Hepatocyte (in vitro differentiated cells): ENCODE measurements around the gene RALGDS. TPM values are rescaled to one million over a fixed set of nuclear protein-coding genes. Genes with fewer than 3 reads are reported as not detected.

Experiments used
- DNase-seq: peaks from one replicate; pipeline ENCODE4 v3.0.0-alpha.2; 2016; ENCODE audit warnings: low spot score
- H2AFZ ChIP-seq: fragments of 200-600 bp; sonication (generic); 2 replicates; pipeline ENCODE4 v1.6.0; 2016; ENCODE audit warnings: antibody characterized with exemption, mild to moderate bottlenecking
- H3K27ac ChIP-seq: fragments of 200-600 bp; sonication (generic); 2 replicates; pipeline ENCODE4 v1.5.1; 2016; ENCODE audit warnings: mild to moderate bottlenecking
- H3K27me3 ChIP-seq: fragments of 200-600 bp; sonication (generic); 2 replicates; pipeline ENCODE4 v1.6.1; 2016
- H3K36me3 ChIP-seq: fragments of 200-600 bp; sonication (generic); replicated peaks from 2 replicates; pipeline ENCODE4 v1.5.1; 2016; ENCODE audit warnings: low read depth; ENCODE audit not compliant: insufficient read depth
- H3K4me1 ChIP-seq: fragments of 200-600 bp; sonication (generic); 2 replicates; pipeline ENCODE4 v1.5.1; 2016; ENCODE audit warnings: mild to moderate bottlenecking, moderate library complexity; ENCODE audit not compliant: insufficient read depth
- H3K4me2 ChIP-seq: fragments of 200-600 bp; sonication (generic); 2 replicates; pipeline ENCODE4 v1.6.0; 2016
- H3K4me3 ChIP-seq: fragments of 200-600 bp; sonication (generic); 2 replicates; pipeline ENCODE4 v1.5.1; 2016; ENCODE audit warnings: mild to moderate bottlenecking
- H3K79me2 ChIP-seq: fragments of 200-600 bp; sonication (generic); 2 replicates; pipeline ENCODE4 v1.6.0; 2017; ENCODE audit warnings: mild to moderate bottlenecking
- H3K9me2 ChIP-seq: fragments of 200-600 bp; sonication (generic); replicated peaks from 2 replicates; pipeline ENCODE4 v1.6.0; 2017; ENCODE audit warnings: mild to moderate bottlenecking; ENCODE audit not compliant: insufficient read depth
- H3K9me3 ChIP-seq: fragments of 200-600 bp; sonication (generic); 2 replicates; pipeline ENCODE4 v1.5.1; 2016; ENCODE audit warnings: low read depth, mild to moderate bottlenecking
- H4K20me1 ChIP-seq: fragments of 200-600 bp; sonication (generic); 2 replicates; pipeline ENCODE4 v1.6.0; 2016; ENCODE audit warnings: mild to moderate bottlenecking; ENCODE audit not compliant: insufficient read depth, poor library complexity, severe bottlenecking
- CTCF ChIP-seq: fragments of 200-600 bp; sonication (generic); IDR thresholded peaks from 2 replicates; pipeline ENCODE4 v1.5.1; 2016; ENCODE audit warnings: antibody characterized with exemption, mild to moderate bottlenecking; ENCODE audit not compliant: poor library complexity
- EZH2 ChIP-seq: fragments of 200-600 bp; sonication (generic); IDR thresholded peaks from 2 replicates; pipeline ENCODE4 v1.6.1; 2016; ENCODE audit warnings: antibody characterized with exemption, mild to moderate bottlenecking, borderline replicate concordance
- EZH2phosphoT487 ChIP-seq: fragments of 200-600 bp; sonication (generic); IDR thresholded peaks from one replicate; pipeline ENCODE4 v1.6.1; 2018; ENCODE audit warnings: antibody characterized with exemption, mild to moderate bottlenecking, low read depth, moderate library complexity; ENCODE audit not compliant: unreplicated experiment, severe bottlenecking
- WGBS: methylation state at CpG from one replicate; pipeline ENCODE4 v1.1.6; 2016; ENCODE audit warnings: low lambda C conversion rate; ENCODE audit errors: missing lambda C conversion rate; 5-methylcytosine and 5-hydroxymethylcytosine counted together
- polyA plus RNA-seq: library from polyadenylated mRNA; unstranded; fragments of >200 nt; fragmentation: Nextera tagmentation; extraction: Ambion mirVana; gene quantifications from 2 replicates; pipeline ENCODE4 v1.2.1, GENCODE V29; 2016
- total RNA-seq: library from RNA; depleted of rRNA; stranded (reverse); fragments of >200 nt; gene quantifications from 2 replicates; pipeline ENCODE4 v1.2.3, GENCODE V29; 2014

RALGDS gene
- total and polyA plus RNA-seq, 2 experiments from 2014 or later = 26.9 to 48.0 TPM

GRCh38 chr9:133161547-133161950, 40.5 kb upstream of the RALGDS start:
- Histone ChIP-seq H3K9me3 (no peaks in the 10 kb centered on the region), H3K27me3 (no peaks in the 10 kb centered on the region), H3K4me3 (no peak overlapping the region), H3K27ac (no peak overlapping the region), H3K4me1 (peaks cover 20% of the 10 kb centered on the region), H3K4me2 (no peak overlapping the region), H3K36me3 (no peaks in the 10 kb centered on the region), H2AFZ (no peak overlapping the region), H3K9me2 (no peaks in the 10 kb centered on the region), H3K79me2 (no peaks in the 10 kb centered on the region), H4K20me1 (no peaks in the 10 kb centered on the region)
- no peak for TF ChIP-seq EZH2phosphoT487
- DNase-seq = no peak
- 85% methylated on average over 4 of the region's 4 CpGs for WGBS

- DNase-seq = peak; percentile 84
These were observed 39.9 kb upstream of the RALGDS start for GRCh38 chr9:133160742-133161546.

GRCh38 chr9:133158695-133159094, 37.7 kb upstream of the RALGDS start:
- no peaks in the 10 kb centered on the region for H3K36me3 ChIP-seq
- H4K20me1 ChIP-seq = no peaks in the 10 kb centered on the region

More at GRCh38 chr9:133160742-133161546, 39.9 kb upstream of the RALGDS start:
- no peak overlapping the region for H3K4me2 ChIP-seq
- H4K20me1 ChIP-seq = no peaks in the 10 kb centered on the region
- no peaks in the 10 kb centered on the region for H3K79me2 ChIP-seq
- H2AFZ ChIP-seq = no peak overlapping the region
- 69% methylated on average over 9 of the region's 9 CpGs for WGBS
- H3K27ac ChIP-seq = peak overlapping the region; percentile 74
- no peaks in the 10 kb centered on the region for H3K9me2 ChIP-seq
- TF ChIP-seq EZH2phosphoT487 (no peak), EZH2 (no peak), CTCF (peak; percentile 57)
- no peaks in the 10 kb centered on the region for H3K9me3 ChIP-seq
- no peaks in the 10 kb centered on the region for H3K27me3 ChIP-seq
- no peak overlapping the region for H3K4me3 ChIP-seq
- no peaks in the 10 kb centered on the region for H3K36me3 ChIP-seq
- peaks cover 20% of the 10 kb centered on the region for H3K4me1 ChIP-seq

More at GRCh38 chr9:133158695-133159094, 37.7 kb upstream of the RALGDS start:
- H3K9me3 ChIP-seq = no peaks in the 10 kb centered on the region
- H3K27me3 ChIP-seq = no peaks in the 10 kb centered on the region
- no peak overlapping the region for H3K4me3 ChIP-seq
- WGBS = 92% methylated on average over 3 of the region's 3 CpGs
- no peak overlapping the region for H3K4me2 ChIP-seq
- TF ChIP-seq EZH2 (no peak), EZH2phosphoT487 (no peak), CTCF (no peak)
- no peaks in the 10 kb centered on the region for H3K9me2 ChIP-seq
- peaks cover 11% of the 10 kb centered on the region for H3K4me1 ChIP-seq
- no peaks in the 10 kb centered on the region for H3K79me2 ChIP-seq
- no peak overlapping the region for H3K27ac ChIP-seq
- no peak overlapping the region for H2AFZ ChIP-seq
- no peak for DNase-seq
